Measurements from ENCODE around the gene VPS35. TPM values are rescaled to one million over a fixed set of nuclear protein-coding genes. Genes with fewer than 3 reads are reported as not detected.

Gene VPS35
- total RNA-seq, 1 experiment from 2014 or later, result 181 TPM

- no peak for DNase-seq
- Mint-ChIP-seq H3K36me3 (ENCODE audit: insufficient read depth, unreplicated experiment) (no peaks in the 10 kb centered on the region), H3K4me3 (ENCODE audit: low read depth, unreplicated experiment) (no peak overlapping the region), H3K4me1 (ENCODE audit: low read depth, unreplicated experiment) (no peaks in the 10 kb centered on the region), H3K9me3 (ENCODE audit: low read depth, unreplicated experiment) (no peaks in the 10 kb centered on the region), H3K27ac (ENCODE audit: unreplicated experiment) (no peak overlapping the region), H3K27me3 (ENCODE audit: unreplicated experiment) (no peaks in the 10 kb centered on the region)
- intact Hi-C loops (cut with micrococcal nuclease; ENCODE audit: unreplicated experiment), result no loop called here
- CTCF ChIA-PET, result no interaction called here
- BruUV-seq (replicated peaks), result no TSS peak
- TF ChIP-seq CTCF (IDR thresholded peaks at IDR 0.05; ENCODE audit: unreplicated experiment), result no peak
Measured at GRCh38 chr16:46702030-46702429, 13.1 kb upstream of the VPS35 start.

- intact Hi-C loops (cut with micrococcal nuclease; ENCODE audit: unreplicated experiment), result no loop called here
- H3K9me3 Mint-ChIP-seq (ENCODE audit: low read depth, unreplicated experiment), result no peaks in the 10 kb centered on the region
- BruUV-seq (replicated peaks), result no TSS peak
- no peak for TF ChIP-seq CTCF (IDR thresholded peaks at IDR 0.05; ENCODE audit: unreplicated experiment)
- peaks cover 2% of the 10 kb centered on the region for H3K36me3 Mint-ChIP-seq (ENCODE audit: insufficient read depth, unreplicated experiment)
- H3K4me3 Mint-ChIP-seq (ENCODE audit: low read depth, unreplicated experiment), result no peak overlapping the region
- no peak overlapping the region for H3K27ac Mint-ChIP-seq (ENCODE audit: unreplicated experiment)
- H3K4me1 Mint-ChIP-seq (ENCODE audit: low read depth, unreplicated experiment), result no peaks in the 10 kb centered on the region
- no peaks in the 10 kb centered on the region for H3K27me3 Mint-ChIP-seq (ENCODE audit: unreplicated experiment)
- CTCF ChIA-PET, result no interaction called here
- DNase-seq, result no peak
Measured at GRCh38 chr16:46701615-46702014, 12.6 kb upstream of the VPS35 start.

GRCh38 chr16:46700048-46700447 lies 11.1 kb upstream of the VPS35 start:
- CTCF ChIA-PET, result interaction anchor here (0.6 kb wide), 1 partner anchor 9 kb away, joined by 4 read pairs; no protein-coding TSS in a partner anchor
- no peak for TF ChIP-seq CTCF (IDR thresholded peaks at IDR 0.05; ENCODE audit: unreplicated experiment)

GRCh38 chr16:46696957-46697356 lies 8.0 kb upstream of the VPS35 start:
- no peaks in the 10 kb centered on the region for H3K9me3 Mint-ChIP-seq (ENCODE audit: low read depth, unreplicated experiment)
- intact Hi-C loops (cut with micrococcal nuclease; ENCODE audit: unreplicated experiment), result no loop called here
- H3K27ac Mint-ChIP-seq (ENCODE audit: unreplicated experiment), result no peak overlapping the region
- CTCF ChIA-PET, result interaction anchor here (1.4 kb wide), 1 partner anchor 9 kb away, joined by 3 read pairs; no protein-coding TSS in a partner anchor
- no TSS peak for BruUV-seq (replicated peaks)
- DNase-seq, result no peak
- no peak for TF ChIP-seq CTCF (IDR thresholded peaks at IDR 0.05; ENCODE audit: unreplicated experiment)
- no peaks in the 10 kb centered on the region for H3K27me3 Mint-ChIP-seq (ENCODE audit: unreplicated experiment)
- H3K36me3 Mint-ChIP-seq (ENCODE audit: insufficient read depth, unreplicated experiment), result peaks cover 23% of the 10 kb centered on the region
- H3K4me1 Mint-ChIP-seq (ENCODE audit: low read depth, unreplicated experiment), result peaks cover 3% of the 10 kb centered on the region
- H3K4me3 Mint-ChIP-seq (ENCODE audit: low read depth, unreplicated experiment), result no peak overlapping the region

More at GRCh38 chr16:46700048-46700447, 11.1 kb upstream of the VPS35 start:
- intact Hi-C loops (cut with micrococcal nuclease; ENCODE audit: unreplicated experiment), result no loop called here
- no peak overlapping the region for H3K4me3 Mint-ChIP-seq (ENCODE audit: low read depth, unreplicated experiment)
- H3K27ac Mint-ChIP-seq (ENCODE audit: unreplicated experiment), result no peak overlapping the region
- H3K4me1 Mint-ChIP-seq (ENCODE audit: low read depth, unreplicated experiment), result no peaks in the 10 kb centered on the region
- BruUV-seq (replicated peaks), result no TSS peak
- peaks cover 17% of the 10 kb centered on the region for H3K36me3 Mint-ChIP-seq (ENCODE audit: insufficient read depth, unreplicated experiment)
- no peaks in the 10 kb centered on the region for H3K9me3 Mint-ChIP-seq (ENCODE audit: low read depth, unreplicated experiment)
- H3K27me3 Mint-ChIP-seq (ENCODE audit: unreplicated experiment), result no peaks in the 10 kb centered on the region
- no peak for DNase-seq

All from Calu3 (cell line).